ENCODE measurements around the gene EFEMP2.

Gene EFEMP2

DNA sequence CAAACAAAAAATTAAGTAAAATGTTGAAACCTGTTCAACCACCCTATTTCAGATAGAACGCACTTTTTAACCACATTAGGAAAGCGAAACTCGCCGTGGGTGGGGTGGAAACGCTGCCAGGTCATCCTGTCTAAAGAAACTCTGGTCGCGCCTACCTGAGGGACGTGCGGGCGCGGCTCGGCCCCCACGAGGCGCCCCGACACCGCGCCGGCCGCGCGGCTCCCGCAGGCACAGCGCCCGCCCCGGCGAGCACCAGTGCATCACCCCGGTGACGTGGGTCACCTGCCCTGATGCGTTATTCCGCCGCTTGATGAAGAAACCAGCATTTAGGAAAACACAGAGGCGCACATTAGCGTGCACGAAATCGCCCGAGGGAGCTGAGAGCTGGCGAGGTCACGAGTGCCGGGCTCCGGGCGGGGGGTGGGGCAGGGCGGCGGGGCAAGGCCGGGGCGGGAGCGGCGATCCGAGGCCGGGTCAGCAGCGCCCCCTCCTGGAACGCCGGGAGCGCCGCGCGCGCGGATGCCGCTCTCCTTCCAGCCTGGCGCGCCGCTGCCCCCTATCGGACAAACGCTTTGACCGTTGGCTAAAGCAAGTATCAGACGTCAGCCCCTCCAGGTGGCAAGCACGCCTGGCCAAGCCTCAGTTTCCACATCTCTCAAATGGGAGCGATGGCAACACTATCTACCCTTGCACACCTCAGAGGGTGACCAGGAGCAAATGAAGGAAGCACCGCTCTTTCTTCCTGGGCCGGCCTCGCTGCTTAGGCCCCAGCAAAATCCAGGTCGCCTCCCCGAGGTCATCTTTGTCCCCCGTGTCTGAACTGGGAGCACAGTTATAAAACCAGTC is 54.5 kb downstream of the EFEMP2 start:
- peak; percentile 99 for DNase-seq

DNA sequence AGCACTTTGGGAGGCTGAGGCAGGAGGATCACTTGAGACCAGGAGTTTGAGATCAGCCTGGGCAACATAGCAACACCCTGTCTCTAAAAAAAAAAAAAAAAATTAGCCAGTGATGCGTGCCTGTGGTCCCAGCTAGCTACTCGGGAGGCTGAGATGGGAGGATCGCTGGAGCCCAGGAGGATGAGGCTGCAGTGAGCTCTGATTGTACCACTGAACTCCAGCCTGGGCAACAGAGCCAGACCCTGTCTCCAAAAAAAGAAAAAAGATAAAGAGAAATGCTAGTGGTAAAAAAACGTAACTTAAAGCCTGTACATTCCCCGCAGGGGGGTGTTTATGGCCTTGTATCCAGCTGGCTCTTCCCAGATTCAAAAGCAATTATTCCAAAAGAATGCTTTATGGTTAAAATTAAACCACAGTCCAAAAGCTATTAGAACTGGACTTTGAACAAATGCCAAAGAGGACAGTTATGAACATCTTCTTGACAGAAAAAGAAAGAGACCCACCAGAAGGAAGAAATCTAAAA is 55.2 kb downstream of the EFEMP2 start:
- DNase-seq, result no peak

- no peak for DNase-seq
Observed at GRCh38 chr11:65816696-65817095, 55.9 kb downstream of the EFEMP2 start.
